DND-41 (cell line): Measurements from ENCODE around the gene DDX43.

Experiments
- CTCF ChIP-seq: IDR thresholded peaks from 2 replicates; pipeline ENCODE4 v1.5.1; 2012; ENCODE audit warnings: borderline replicate concordance, low read length, moderate library complexity, mild to moderate bottlenecking; ENCODE audit not compliant: poor library complexity, severe bottlenecking; ENCODE audit errors: extremely low read depth
- EZH2 ChIP-seq: IDR thresholded peaks from 3 replicates; pipeline ENCODE4 v1.6.1; 2012; ENCODE audit warnings: borderline replicate concordance, low read depth, mild to moderate bottlenecking, moderate library complexity, low read length, inconsistent platforms; ENCODE audit not compliant: severe bottlenecking

GRCh38 chr6:73367761-73368355 is 26.8 kb upstream of the DDX43 start:
- TF ChIP-seq CTCF: no peak
- no peak for TF ChIP-seq EZH2
